NB4 (cell line): Measurements from ENCODE around the gene MZB1.

ENCODE experiments used
- DNase-seq: peaks from one replicate; pipeline ENCODE4 v3.0.0; 2010; ENCODE audit warnings: low read depth
- H3K4me3 ChIP-seq: one replicate; pipeline ENCODE4 v1.5.1; 2011; ENCODE audit warnings: mild to moderate bottlenecking, low read depth, low read length, moderate library complexity
- CTCF ChIP-seq: IDR thresholded peaks from one replicate; pipeline ENCODE4 v1.5.1; 2012; ENCODE audit warnings: low read depth, low read length
- MAX ChIP-seq: IDR thresholded peaks from 2 replicates; pipeline ENCODE4 v1.6.1; 2011; ENCODE audit warnings: low read depth, low read length
- MYC ChIP-seq: IDR thresholded peaks from 2 replicates; pipeline ENCODE4 v1.6.1; 2011; ENCODE audit warnings: low read depth, low read length
- POLR2A ChIP-seq: IDR thresholded peaks from 2 replicates; pipeline ENCODE4 v1.6.1; 2011; ENCODE audit warnings: mild to moderate bottlenecking; ENCODE audit not compliant: insufficient read length; ENCODE audit errors: extremely low read depth

MZB1 gene

GRCh38 chr5:139430015-139430414 lies 40.3 kb upstream of the MZB1 start:
- TF ChIP-seq CTCF (no peak), POLR2A (no peak), MYC (no peak)
- no peak for DNase-seq
- H3K4me3 ChIP-seq = no peak overlapping the region

GRCh38 chr5:139426203-139426885 lies 36.6 kb upstream of the MZB1 start:
- TF ChIP-seq CTCF (no peak), POLR2A (no peak), MYC (no peak), MAX (no peak)
- H3K4me3 ChIP-seq = no peak overlapping the region
- DNase-seq = no peak

- no peak for DNase-seq
- TF ChIP-seq CTCF (no peak), MYC (no peak), MAX (no peak), POLR2A (no peak)
These were observed 35.8 kb upstream of the MZB1 start for GRCh38 chr5:139425497-139425896.

GRCh38 chr5:139422307-139422893 lies 32.7 kb upstream of the MZB1 start:
- peak; percentile 77 for DNase-seq
- H3K4me3 ChIP-seq = no peak overlapping the region
- TF ChIP-seq MAX (peak; percentile 58), POLR2A (no peak), CTCF (peak; percentile 84), MYC (no peak)

More at GRCh38 chr5:139425497-139425896, 35.8 kb upstream of the MZB1 start:
- no peak overlapping the region for H3K4me3 ChIP-seq

GRCh38 chr5:139419226-139420192 lies 29.8 kb upstream of the MZB1 start:
- no peak for DNase-seq
- H3K4me3 ChIP-seq = no peak overlapping the region
- no peak for TF ChIP-seq POLR2A
- no peak for TF ChIP-seq MAX
- no peak for TF ChIP-seq MYC
- TF ChIP-seq CTCF = no peak
